ENCODE measurements around the gene RGS12.

DNA sequence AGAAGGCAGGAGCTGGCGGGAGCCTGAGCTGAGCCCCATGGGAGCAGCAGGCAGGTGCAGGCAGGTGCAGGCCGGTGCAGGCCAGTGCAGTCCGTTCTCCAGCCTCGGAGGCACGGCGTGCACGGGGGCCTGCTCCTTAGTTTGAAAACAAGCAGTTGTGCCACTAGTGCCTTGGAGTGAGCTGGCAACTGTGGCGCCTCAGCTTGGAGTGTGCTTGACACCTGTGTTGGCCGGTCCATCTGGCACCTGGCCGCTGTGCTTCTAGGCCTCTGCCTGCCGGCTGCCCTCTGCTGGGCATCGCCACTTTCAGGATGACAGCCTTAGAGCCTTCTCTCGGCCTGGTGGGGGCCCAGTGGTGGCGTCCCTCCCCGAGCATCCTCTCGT lies 47.9 kb downstream of the RGS12 start:
- TF ChIP-seq POLR2A (IDR thresholded peaks at IDR 0.05), result no peak
- TF ChIP-seq, protein P1, sequence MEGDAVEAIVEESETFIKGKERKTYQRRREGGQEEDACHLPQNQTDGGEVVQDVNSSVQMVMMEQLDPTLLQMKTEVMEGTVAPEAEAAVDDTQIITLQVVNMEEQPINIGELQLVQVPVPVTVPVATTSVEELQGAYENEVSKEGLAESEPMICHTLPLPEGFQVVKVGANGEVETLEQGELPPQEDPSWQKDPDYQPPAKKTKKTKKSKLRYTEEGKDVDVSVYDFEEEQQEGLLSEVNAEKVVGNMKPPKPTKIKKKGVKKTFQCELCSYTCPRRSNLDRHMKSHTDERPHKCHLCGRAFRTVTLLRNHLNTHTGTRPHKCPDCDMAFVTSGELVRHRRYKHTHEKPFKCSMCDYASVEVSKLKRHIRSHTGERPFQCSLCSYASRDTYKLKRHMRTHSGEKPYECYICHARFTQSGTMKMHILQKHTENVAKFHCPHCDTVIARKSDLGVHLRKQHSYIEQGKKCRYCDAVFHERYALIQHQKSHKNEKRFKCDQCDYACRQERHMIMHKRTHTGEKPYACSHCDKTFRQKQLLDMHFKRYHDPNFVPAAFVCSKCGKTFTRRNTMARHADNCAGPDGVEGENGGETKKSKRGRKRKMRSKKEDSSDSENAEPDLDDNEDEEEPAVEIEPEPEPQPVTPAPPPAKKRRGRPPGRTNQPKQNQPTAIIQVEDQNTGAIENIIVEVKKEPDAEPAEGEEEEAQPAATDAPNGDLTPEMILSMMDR (IDR thresholded peaks at IDR 0.05), result no peak
- no peak for TF ChIP-seq EP300 (IDR thresholded peaks at IDR 0.05; ENCODE audit: low read depth)
- TF ChIP-seq POLR2AphosphoS5 (IDR thresholded peaks at IDR 0.05), result no peak
